AG04450 (cell line): ENCODE measurements around the gene CPVL. TPM values are rescaled to one million over a fixed set of nuclear protein-coding genes. Genes with fewer than 3 reads are reported as not detected.

Source experiments
- CTCF ChIA-PET: fragments of 300-600, 350-600 bp; formaldehyde crosslinking; extraction: SDS; loops from one replicate; lab custom pipeline; 2022; ENCODE audit warnings: antibody characterized with exemption, inconsistent platforms; lab: Charles Lee
- POLR2A ChIA-PET: fragments of 350-600 bp; formaldehyde crosslinking; extraction: SDS; loops from one replicate; lab custom pipeline; 2021; ENCODE audit warnings: antibody characterized with exemption, inconsistent platforms; lab: Yijun Ruan, JAX
- DNase-seq: peaks from one replicate; pipeline ENCODE4 v3.0.0-alpha.2; 2011; ENCODE audit warnings: low read depth, low spot score
- H3K27ac ChIP-seq: one replicate; pipeline ENCODE4 v1.5.1; 2012; ENCODE audit warnings: low read depth, low read length, control low read depth
- H3K27me3 ChIP-seq: one replicate; pipeline ENCODE4 v1.6.0; 2012; ENCODE audit warnings: low read length; ENCODE audit not compliant: control insufficient read depth, insufficient read depth
- H3K4me3 ChIP-seq: 2 replicates; pipeline ENCODE4 v1.5.1; 2011; ENCODE audit warnings: mild to moderate bottlenecking, low read depth, low read length, control low read depth
- H3K9me3 ChIP-seq: 2 replicates; pipeline ENCODE4 v1.5.1; 2012; ENCODE audit warnings: low read length; ENCODE audit not compliant: control insufficient read depth, insufficient read depth
- polyA plus RNA-seq: library from polyadenylated mRNA; depleted of rRNA; stranded (reverse); fragments of >200 nt; gene quantifications from 2 replicates; pipeline ENCODE4 v1.2.3, GENCODE V29; 2011
- TF ChIP-seq, protein P1 (sequence below): IDR thresholded peaks from 2 replicates; pipeline ENCODE4 v1.5.1; 2011; ENCODE audit warnings: low read depth, low read length, control low read depth, inconsistent platforms

The CPVL gene
- polyA plus RNA-seq, 1 experiment = not detected

DNA sequence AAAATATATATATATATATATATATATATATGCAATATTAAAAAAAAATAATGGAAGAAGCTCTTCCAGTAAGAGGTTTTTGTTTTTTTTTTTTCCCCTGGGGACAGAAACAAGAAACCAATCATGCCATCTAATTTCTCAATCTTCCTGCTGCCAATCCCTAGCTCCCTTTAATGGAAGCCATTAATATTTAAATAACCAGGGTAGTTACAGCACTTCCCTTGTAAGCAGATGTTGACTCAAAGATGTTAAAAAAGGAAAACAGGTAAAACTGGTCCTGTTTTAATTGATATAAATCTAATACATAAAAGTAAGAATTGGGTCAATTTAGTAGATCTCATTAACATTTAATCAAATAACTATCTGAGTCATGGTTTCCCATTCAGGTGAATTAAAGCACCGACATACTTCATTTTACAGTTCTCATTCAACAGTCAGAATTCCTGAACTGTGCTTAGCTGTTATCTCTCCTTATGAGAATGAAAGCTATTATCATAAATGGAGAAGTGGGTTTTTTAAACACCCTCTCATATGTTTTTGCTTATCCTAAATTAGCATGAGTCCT lies 22.6 kb downstream of the CPVL start:
- TF ChIP-seq, protein P1, sequence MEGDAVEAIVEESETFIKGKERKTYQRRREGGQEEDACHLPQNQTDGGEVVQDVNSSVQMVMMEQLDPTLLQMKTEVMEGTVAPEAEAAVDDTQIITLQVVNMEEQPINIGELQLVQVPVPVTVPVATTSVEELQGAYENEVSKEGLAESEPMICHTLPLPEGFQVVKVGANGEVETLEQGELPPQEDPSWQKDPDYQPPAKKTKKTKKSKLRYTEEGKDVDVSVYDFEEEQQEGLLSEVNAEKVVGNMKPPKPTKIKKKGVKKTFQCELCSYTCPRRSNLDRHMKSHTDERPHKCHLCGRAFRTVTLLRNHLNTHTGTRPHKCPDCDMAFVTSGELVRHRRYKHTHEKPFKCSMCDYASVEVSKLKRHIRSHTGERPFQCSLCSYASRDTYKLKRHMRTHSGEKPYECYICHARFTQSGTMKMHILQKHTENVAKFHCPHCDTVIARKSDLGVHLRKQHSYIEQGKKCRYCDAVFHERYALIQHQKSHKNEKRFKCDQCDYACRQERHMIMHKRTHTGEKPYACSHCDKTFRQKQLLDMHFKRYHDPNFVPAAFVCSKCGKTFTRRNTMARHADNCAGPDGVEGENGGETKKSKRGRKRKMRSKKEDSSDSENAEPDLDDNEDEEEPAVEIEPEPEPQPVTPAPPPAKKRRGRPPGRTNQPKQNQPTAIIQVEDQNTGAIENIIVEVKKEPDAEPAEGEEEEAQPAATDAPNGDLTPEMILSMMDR = no peak
- H3K27me3 ChIP-seq = no peaks in the 10 kb centered on the region
- ChIA-PET CTCF (interaction anchor here (1.0 to 1.8 kb wide), 6 partner anchors 17 to 203 kb away, joined by 3 to 11 read pairs (median 7); no protein-coding TSS in a partner anchor), POLR2A (no interaction called here)
- no peaks in the 10 kb centered on the region for H3K9me3 ChIP-seq
- no peak overlapping the region for H3K4me3 ChIP-seq
- H3K27ac ChIP-seq = no peak overlapping the region
- no peak for DNase-seq

DNA sequence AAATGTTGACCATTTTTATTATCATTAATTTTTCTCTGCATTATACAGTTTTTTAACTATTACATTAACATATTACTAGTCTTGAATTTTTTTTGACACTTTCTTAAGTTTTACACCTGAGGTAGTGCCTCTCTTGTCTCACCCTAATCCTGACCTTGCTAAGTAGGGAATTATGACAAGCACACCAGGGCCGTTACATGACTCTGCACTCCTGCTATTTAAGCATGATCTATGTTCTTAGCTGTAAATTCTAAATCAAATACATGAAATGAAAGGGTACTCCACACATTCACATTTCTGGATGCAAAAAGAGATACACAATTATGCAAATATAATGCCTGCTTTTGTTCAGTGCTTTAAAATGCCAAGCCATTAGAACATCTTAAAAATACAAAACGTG lies 23.6 kb downstream of the CPVL start:
- Histone ChIP-seq H3K27me3 (no peaks in the 10 kb centered on the region), H3K9me3 (no peaks in the 10 kb centered on the region), H3K27ac (no peak overlapping the region), H3K4me3 (no peak overlapping the region)
- TF ChIP-seq, protein P1 = no peak
- CTCF ChIA-PET = interaction anchor here (1.1 to 1.8 kb wide), 4 partner anchors 16 to 201 kb away, joined by 4 to 11 read pairs (median 8); no protein-coding TSS in a partner anchor
- no peak for DNase-seq
- POLR2A ChIA-PET = interaction anchor here (0.6 kb wide), 1 partner anchor 26 kb away, joined by 7 read pairs; no protein-coding TSS in a partner anchor

GRCh38 chr7:29122081-29122480 lies 24.3 kb downstream of the CPVL start:
- no peak overlapping the region for H3K27ac ChIP-seq
- H3K9me3 ChIP-seq = no peaks in the 10 kb centered on the region
- ChIA-PET POLR2A (interaction anchor here (0.6 kb wide), 1 partner anchor 25 kb away, joined by 7 read pairs; no protein-coding TSS in a partner anchor), CTCF (interaction anchor here (1.2 to 1.5 kb wide), 2 partner anchors 195 to 196 kb away, joined by 3 to 11 read pairs; no protein-coding TSS in a partner anchor)
- no peaks in the 10 kb centered on the region for H3K27me3 ChIP-seq
- DNase-seq = no peak
- TF ChIP-seq, protein P1 = no peak
- no peak overlapping the region for H3K4me3 ChIP-seq

DNA sequence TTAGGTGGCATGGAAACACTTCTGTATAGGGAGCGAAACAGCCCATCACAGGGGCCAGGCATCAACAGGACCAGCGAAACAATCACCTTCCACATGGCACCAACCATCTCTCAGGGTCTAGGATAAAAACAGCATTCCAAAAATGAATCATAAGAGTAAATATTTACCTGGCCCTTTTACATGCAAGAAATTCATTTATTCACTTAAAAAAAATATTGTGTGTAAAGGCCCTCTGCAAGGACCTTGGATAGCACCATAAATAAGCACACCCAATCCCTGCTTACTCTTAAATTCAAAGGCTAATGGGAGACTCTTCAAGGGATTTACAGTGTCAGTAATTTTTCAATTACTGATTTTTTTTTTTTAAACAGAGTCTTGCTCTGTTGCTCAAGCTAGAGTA lies 25.4 kb downstream of the CPVL start:
- no peak overlapping the region for H3K27ac ChIP-seq
- ChIA-PET POLR2A (no interaction called here), CTCF (interaction anchor here (0.8 to 1.2 kb wide), 2 partner anchors 15 to 195 kb away, joined by 3 read pairs; no protein-coding TSS in a partner anchor)
- no peak for DNase-seq
- H3K4me3 ChIP-seq = no peak overlapping the region
- H3K9me3 ChIP-seq = no peaks in the 10 kb centered on the region
- TF ChIP-seq, protein P1 = no peak
- no peaks in the 10 kb centered on the region for H3K27me3 ChIP-seq

- POLR2A ChIA-PET = no interaction called here
- CTCF ChIA-PET = interaction anchor here (0.7 to 3.1 kb wide), 4 partner anchors 13 to 197 kb away, joined by 5 to 15 read pairs (median 6); no protein-coding TSS in a partner anchor
- TF ChIP-seq, protein P1 = no peak
- no peaks in the 10 kb centered on the region for H3K27me3 ChIP-seq
- no peak for DNase-seq
- no peaks in the 10 kb centered on the region for H3K9me3 ChIP-seq
- H3K4me3 ChIP-seq = no peak overlapping the region
- H3K27ac ChIP-seq = no peak overlapping the region
Observed at GRCh38 chr7:29119538-29119937, 26.8 kb downstream of the CPVL start.
